ENCODE results near the gene NADSYN1.

DNA sequence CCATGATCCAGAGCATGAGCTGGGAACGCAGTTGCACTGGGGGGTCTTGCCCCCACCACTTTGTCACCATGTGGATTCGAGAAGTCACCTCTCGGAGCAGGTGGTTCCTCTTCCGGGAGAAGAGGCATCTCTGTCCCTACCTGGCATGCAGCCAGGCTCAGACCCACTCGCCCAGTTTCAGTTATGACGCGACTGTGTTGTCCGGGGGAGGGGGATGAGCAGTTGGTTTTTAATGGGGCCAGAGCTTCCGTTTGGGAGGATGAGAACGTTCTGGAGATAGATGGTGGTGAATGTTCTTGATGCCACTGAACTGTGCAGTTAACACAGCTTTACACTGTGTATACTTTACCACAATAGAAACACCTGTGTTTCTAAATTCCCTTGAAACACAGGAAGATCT is 46.3 kb upstream of the NADSYN1 start:
- TF ChIP-seq, protein P1, sequence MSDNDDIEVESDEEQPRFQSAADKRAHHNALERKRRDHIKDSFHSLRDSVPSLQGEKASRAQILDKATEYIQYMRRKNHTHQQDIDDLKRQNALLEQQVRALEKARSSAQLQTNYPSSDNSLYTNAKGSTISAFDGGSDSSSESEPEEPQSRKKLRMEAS (IDR thresholded peaks at IDR 0.05): no peak
- TF ChIP-seq EP300 (IDR thresholded peaks at IDR 0.05; ENCODE audit: borderline replicate concordance) (no peak), TEAD4 (IDR thresholded peaks at IDR 0.05) (no peak), NFIC (IDR thresholded peaks at IDR 0.05) (no peak), RAD21 (IDR thresholded peaks at IDR 0.05; ENCODE audit: low read depth) (no peak), TCF12 (IDR thresholded peaks at IDR 0.05; ENCODE audit: low read depth) (no peak), TAF1 (IDR thresholded peaks at IDR 0.05; ENCODE audit: low read depth) (no peak), ZBTB7A (IDR thresholded peaks at IDR 0.05; ENCODE audit: low read depth) (no peak), FOXM1 (IDR thresholded peaks at IDR 0.05; ENCODE audit: borderline replicate concordance, low read depth) (no peak), CEBPB (IDR thresholded peaks at IDR 0.05) (no peak)
- TF ChIP-seq, protein P2, sequence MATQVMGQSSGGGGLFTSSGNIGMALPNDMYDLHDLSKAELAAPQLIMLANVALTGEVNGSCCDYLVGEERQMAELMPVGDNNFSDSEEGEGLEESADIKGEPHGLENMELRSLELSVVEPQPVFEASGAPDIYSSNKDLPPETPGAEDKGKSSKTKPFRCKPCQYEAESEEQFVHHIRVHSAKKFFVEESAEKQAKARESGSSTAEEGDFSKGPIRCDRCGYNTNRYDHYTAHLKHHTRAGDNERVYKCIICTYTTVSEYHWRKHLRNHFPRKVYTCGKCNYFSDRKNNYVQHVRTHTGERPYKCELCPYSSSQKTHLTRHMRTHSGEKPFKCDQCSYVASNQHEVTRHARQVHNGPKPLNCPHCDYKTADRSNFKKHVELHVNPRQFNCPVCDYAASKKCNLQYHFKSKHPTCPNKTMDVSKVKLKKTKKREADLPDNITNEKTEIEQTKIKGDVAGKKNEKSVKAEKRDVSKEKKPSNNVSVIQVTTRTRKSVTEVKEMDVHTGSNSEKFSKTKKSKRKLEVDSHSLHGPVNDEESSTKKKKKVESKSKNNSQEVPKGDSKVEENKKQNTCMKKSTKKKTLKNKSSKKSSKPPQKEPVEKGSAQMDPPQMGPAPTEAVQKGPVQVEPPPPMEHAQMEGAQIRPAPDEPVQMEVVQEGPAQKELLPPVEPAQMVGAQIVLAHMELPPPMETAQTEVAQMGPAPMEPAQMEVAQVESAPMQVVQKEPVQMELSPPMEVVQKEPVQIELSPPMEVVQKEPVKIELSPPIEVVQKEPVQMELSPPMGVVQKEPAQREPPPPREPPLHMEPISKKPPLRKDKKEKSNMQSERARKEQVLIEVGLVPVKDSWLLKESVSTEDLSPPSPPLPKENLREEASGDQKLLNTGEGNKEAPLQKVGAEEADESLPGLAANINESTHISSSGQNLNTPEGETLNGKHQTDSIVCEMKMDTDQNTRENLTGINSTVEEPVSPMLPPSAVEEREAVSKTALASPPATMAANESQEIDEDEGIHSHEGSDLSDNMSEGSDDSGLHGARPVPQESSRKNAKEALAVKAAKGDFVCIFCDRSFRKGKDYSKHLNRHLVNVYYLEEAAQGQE (IDR thresholded peaks at IDR 0.05; ENCODE audit: low read depth): no peak
- TF ChIP-seq, protein P3, sequence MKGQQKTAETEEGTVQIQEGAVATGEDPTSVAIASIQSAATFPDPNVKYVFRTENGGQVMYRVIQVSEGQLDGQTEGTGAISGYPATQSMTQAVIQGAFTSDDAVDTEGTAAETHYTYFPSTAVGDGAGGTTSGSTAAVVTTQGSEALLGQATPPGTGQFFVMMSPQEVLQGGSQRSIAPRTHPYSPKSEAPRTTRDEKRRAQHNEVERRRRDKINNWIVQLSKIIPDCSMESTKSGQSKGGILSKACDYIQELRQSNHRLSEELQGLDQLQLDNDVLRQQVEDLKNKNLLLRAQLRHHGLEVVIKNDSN (IDR thresholded peaks at IDR 0.05): no peak

All from Ishikawa (cell line).